ENCODE data around the gene CCND1. TPM values are rescaled to one million over a fixed set of nuclear protein-coding genes. Genes with fewer than 3 reads are reported as not detected.

The CCND1 gene
- total and polyA plus RNA-seq, 2 of the 8 experiments (the other 6 are each of a cell fraction or from before 2014, with no cell fraction given): 64.5 to 170 TPM

DNA sequence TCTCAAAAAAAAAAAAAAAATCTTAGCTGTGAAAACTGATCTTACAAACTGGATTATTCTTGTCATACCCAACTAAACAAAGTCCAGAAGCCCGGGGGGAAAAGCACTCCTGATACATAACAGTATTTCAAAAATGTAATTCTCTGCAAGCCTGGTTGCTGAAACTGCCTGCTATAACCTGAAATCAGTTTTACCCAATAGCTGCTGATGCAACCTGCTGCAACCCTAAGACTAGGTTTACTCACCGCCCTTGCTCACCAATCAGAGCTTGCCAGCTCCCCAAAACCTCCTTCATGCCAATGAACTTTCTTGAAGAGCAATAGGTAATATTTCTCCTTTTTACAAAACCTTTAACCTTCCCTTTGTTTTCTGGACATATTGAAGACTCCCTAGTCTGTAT lies 50.5 kb downstream of the CCND1 start:
- Histone ChIP-seq H3K18ac (ENCODE audit: extremely low read depth, low read length) (no peak overlapping the region), H2BK12ac (ENCODE audit: low read depth, low read length) (no peak overlapping the region), H3K14ac (ENCODE audit: insufficient read length) (no peak overlapping the region), H3K79me1 (ENCODE audit: low read depth, low read length) (no peaks in the 10 kb centered on the region), H3K9me3 (ENCODE audit: insufficient read depth in 2 of 2, low read depth in 1 of 2, low read length in 1 of 2) (peaks cover 0 to 3% of the 10 kb centered on the region in 2 experiments; a peak in 1 of 4 replicates), H2AK5ac (ENCODE audit: low read depth, low read length) (no peak overlapping the region), H3K27me3 (replicated peaks in 1 of 4; ENCODE audit: control insufficient read depth in 3 of 4, extremely low read depth in 1 of 4, insufficient read depth in 3 of 4, low read length in 3 of 4) (no peaks in the 10 kb centered on the region; a peak in 2 of 7 replicates), H3K4me1 (replicated peaks in 1 of 4; ENCODE audit: control insufficient read depth in 3 of 4, insufficient read depth in 4 of 4, low read length in 3 of 4) (no peaks in the 10 kb centered on the region; a peak in 1 of 7 replicates), H2BK120ac (replicated peaks; ENCODE audit: low read depth, low read length) (no peak overlapping the region), H2BK15ac (ENCODE audit: low read length) (no peak overlapping the region), H2BK5ac (ENCODE audit: low read depth, low read length) (no peak overlapping the region), H2AFZ (ENCODE audit: low read length) (no peak overlapping the region), H3K27ac (ENCODE audit: low read depth, low read length) (no peak overlapping the region), H3K4me3 (ENCODE audit: extremely low read depth in 1 of 4, insufficient read depth in 2 of 4, low read depth in 3 of 4, low read length in 4 of 4) (no peak overlapping the region), H3K56ac (replicated peaks; ENCODE audit: insufficient read length, low read depth, low read length) (no peak overlapping the region), H3K4me2 (ENCODE audit: insufficient read depth in 1 of 2, low read depth in 2 of 2, low read length in 2 of 2) (no peak overlapping the region), H4K20me1 (replicated peaks in 1 of 2; ENCODE audit: control insufficient read depth in 1 of 2, insufficient read depth in 2 of 2, low read length in 2 of 2) (no peaks in the 10 kb centered on the region), H4K5ac (ENCODE audit: insufficient read length, low read depth, low read length) (no peak overlapping the region), H3K36me3 (ENCODE audit: control insufficient read depth in 2 of 4, insufficient read depth in 4 of 4, low read length in 3 of 4) (no peaks in the 10 kb centered on the region), H3K4ac (replicated peaks; ENCODE audit: insufficient read length, low read depth, low read length) (no peak overlapping the region), H3K23ac (ENCODE audit: insufficient read length) (no peak overlapping the region), H2BK20ac (ENCODE audit: low read length) (no peak overlapping the region), H3K23me2 (ENCODE audit: low read depth, low read length) (no peaks in the 10 kb centered on the region; the same call in 1 of the 2 replicates), H4K91ac (replicated peaks; ENCODE audit: insufficient read length, low read length) (no peak overlapping the region), H3K79me2 (ENCODE audit: control insufficient read depth in 1 of 2, insufficient read depth in 2 of 2, low read length in 2 of 2) (no peaks in the 10 kb centered on the region), H4K8ac (ENCODE audit: extremely low read depth, insufficient read depth, low read length) (no peak overlapping the region), H3K9ac (replicated peaks in 1 of 4; ENCODE audit: extremely low read depth in 1 of 4, low read depth in 3 of 4, low read length in 3 of 4) (no peak overlapping the region)
- ChIA-PET CTCF (ENCODE audit: partially characterized antibody) (interaction anchor here (0.7 to 1.6 kb wide), 11 partner anchors 11 to 218 kb away, joined by 3 to 6 read pairs (median 3); no protein-coding TSS in a partner anchor), POLR2A (ENCODE audit: partially characterized antibody) (interaction anchor here (0.6 to 1.3 kb wide), 4 partner anchors 11 to 610 kb away, joined by 3 to 4 read pairs (median 4); no protein-coding TSS in a partner anchor)
- TF ChIP-seq RBBP5 (IDR thresholded peaks at IDR 0.05; ENCODE audit: borderline replicate concordance, low read depth, low read length) (no peak), CEBPB (IDR thresholded peaks at IDR 0.05; ENCODE audit: low read depth, low read length) (0 out of 2 replicates have a peak, but pooled peaks have one; percentile 34)
- no peak for FAIRE-seq
- DNase-seq (ENCODE audit: low read depth in 1 of 2, low spot score in 2 of 2): no peak
- WGBS, 2 experiments (ENCODE audit: extremely low coverage in 1 of 2, insufficient coverage in 1 of 2, insufficient read length in 1 of 2, insufficient replicate concordance in 2 of 2, low coverage in 1 of 2, low lambda C conversion rate in 2 of 2, missing lambda C conversion rate in 1 of 2): 93% methylated on average over 2 of the region's 2 CpGs; no CpG with 5 or more reads in 1 of the 2 experiments

Data from H1 (cell line).